HepG2 (cell line): ENCODE results near the gene SLC25A1. TPM values are rescaled to one million over a fixed set of nuclear protein-coding genes. Genes with fewer than 3 reads are reported as not detected.

Experiments
- ATAC-seq: fragments of 200-7000 bp; cut with Tn5 transposase; 3 replicates; pipeline ENCODE4 v1.9.1; 2020; ENCODE audit warnings: mild to moderate bottlenecking, moderate library complexity
- BruUV-seq: library from RNA; stranded (reverse); fragments of 400-500 nt; replicated peaks from 2 replicates; lab custom pipeline; 2021; lab: Mats Ljungman, UMichigan
- CTCF ChIA-PET: fragments of 300-600 bp; formaldehyde crosslinking; extraction: SDS; loops from one replicate; lab custom pipeline; 2021; ENCODE audit warnings: low total read pairs, inconsistent platforms, low intra/inter-chr PET ratio; lab: Yijun Ruan, JAX
- POLR2A ChIA-PET: fragments of 350-600 bp; sonication (Branson Sonifier 250); formaldehyde crosslinking; loops from one replicate; lab custom pipeline; 2020; ENCODE audit warnings: antibody characterized with exemption, inconsistent platforms; lab: Yijun Ruan, JAX
- DNase-seq: peaks from one replicate; pipeline ENCODE4 v3.0.0-alpha.2; 2015; ENCODE audit warnings: low spot score
- FAIRE-seq: peaks from 3 replicates; lab custom pipeline; 2011; peaks lifted over from hg19 to GRCh38; lab: Jason Lieb, UNC
- H2AFZ ChIP-seq: one replicate; pipeline ENCODE4 v1.6.1; 2011; ENCODE audit warnings: low read length, inconsistent platforms
- H3K27ac ChIP-seq: fragments of 300-600 bp; 3 replicates; pipeline ENCODE4 v1.8.0; 2011; ENCODE audit warnings: mixed run types, mild to moderate bottlenecking, mixed read lengths, low read length, inconsistent platforms; ENCODE audit not compliant: insufficient read depth; ENCODE audit errors: extremely low read length
- H3K27me3 ChIP-seq, 2 experiments: fragments of 200-600 bp in 1 of 2; 2 replicates in 1 of 2; 3 replicates in 1 of 2; pipeline versions ENCODE4 v1.6.0 to v1.8.0; 2011; ENCODE audit warnings: low read length in 2 of 2, mild to moderate bottlenecking in 2 of 2, moderate library complexity in 2 of 2, inconsistent platforms in 1 of 2; ENCODE audit not compliant: insufficient read depth in 2 of 2, control insufficient read depth in 1 of 2
- H3K36me3 ChIP-seq, 2 experiments: fragments of 200-600 bp in 1 of 2; replicated peaks in 1 of 2; 2 replicates in 1 of 2; 3 replicates in 1 of 2; pipeline versions ENCODE4 v1.5.1 to v1.8.0; 2011; ENCODE audit warnings: low read length in 2 of 2, inconsistent platforms in 1 of 2; ENCODE audit not compliant: insufficient read depth in 2 of 2, control insufficient read depth in 1 of 2
- H3K4me1 ChIP-seq: 2 replicates; pipeline ENCODE4 v1.5.1; 2012; ENCODE audit warnings: low read length, inconsistent platforms; ENCODE audit not compliant: insufficient read depth
- H3K4me2 ChIP-seq: 2 replicates; pipeline ENCODE4 v1.6.0; 2011; ENCODE audit warnings: low read depth, low read length, inconsistent platforms
- H3K4me3 ChIP-seq, 3 experiments: fragments of 200-600 bp in 1 of 3; sonication (generic), shearing (Covaris generic) in 1 of 3; replicated peaks in 1 of 3; 2 replicates each; pipeline ENCODE4 v1.5.1; 2011 to 2016; ENCODE audit warnings: low read length in 3 of 3, inconsistent platforms in 2 of 3, low read depth in 2 of 3, mild to moderate bottlenecking in 2 of 3, control low read depth in 1 of 3, mixed read lengths in 1 of 3; ENCODE audit not compliant: insufficient read depth in 1 of 3
- H3K79me2 ChIP-seq: one replicate; pipeline ENCODE4 v1.6.1; 2011; ENCODE audit warnings: low read length, inconsistent platforms; ENCODE audit not compliant: insufficient read depth
- H3K9ac ChIP-seq: 2 replicates; pipeline ENCODE4 v1.6.0; 2011; ENCODE audit warnings: mild to moderate bottlenecking, low read depth, low read length, inconsistent platforms; ENCODE audit not compliant: insufficient read depth
- H3K9me3 ChIP-seq: 2 replicates; pipeline ENCODE4 v1.5.1; 2012; ENCODE audit warnings: mild to moderate bottlenecking, low read length
- H4K20me1 ChIP-seq: 2 replicates; pipeline ENCODE4 v1.6.0; 2011; ENCODE audit warnings: inconsistent platforms, mild to moderate bottlenecking, low read length, moderate library complexity; ENCODE audit not compliant: insufficient read depth
- GTF2F1 ChIP-seq: fragments of 150-350 bp; IDR thresholded peaks from 2 replicates; pipeline ENCODE4 v1.6.1; 2014; ENCODE audit warnings: low read length
- HNF1B ChIP-seq: sonication (generic); formaldehyde crosslinking; IDR thresholded peaks from 2 replicates; pipeline ENCODE4 v1.5.1; 2020; ENCODE audit warnings: mild to moderate bottlenecking, moderate library complexity, missing genetic modification reagents
- KLF16 ChIP-seq, 2 experiments: sonication (generic) in 1 of 2; formaldehyde crosslinking in 1 of 2; IDR thresholded peaks; 2 replicates each; pipeline versions ENCODE4 v1.6.1 to v1.8.0; 2016 to 2023; ENCODE audit warnings: missing genetic modification reagents in 2 of 2, missing compliant biosample characterization in 1 of 2
- LBX2 ChIP-seq: sonication (generic); formaldehyde crosslinking; IDR thresholded peaks from 2 replicates; pipeline ENCODE4 v1.5.0; 2020; ENCODE audit warnings: missing genetic modification reagents, mild to moderate bottlenecking, borderline replicate concordance
- MED1 ChIP-seq: sonication (generic); formaldehyde crosslinking; IDR thresholded peaks from 2 replicates; pipeline ENCODE4 v1.4.0; 2020; ENCODE audit warnings: missing genetic modification reagents
- MXI1 ChIP-seq: IDR thresholded peaks from 3 replicates; pipeline ENCODE4 v1.6.1; 2012; ENCODE audit warnings: low read depth, low read length, inconsistent platforms, borderline replicate concordance
- NR3C1 ChIP-seq: sonication (generic); formaldehyde crosslinking; IDR thresholded peaks from 2 replicates; pipeline ENCODE4 v1.4.0; 2020; ENCODE audit warnings: missing genetic modification reagents
- REXO4 ChIP-seq: sonication (generic); formaldehyde crosslinking; IDR thresholded peaks from 2 replicates; pipeline ENCODE4 v1.8.0; 2022; ENCODE audit warnings: missing genetic modification reagents, mild to moderate bottlenecking, borderline replicate concordance
- RNF2 ChIP-seq: fragments of 450-650 bp; conservative IDR thresholded peaks from 2 replicates; pipeline ENCODE4 v1.6.1; 2016; ENCODE audit warnings: low read depth
- TBP ChIP-seq: sonication (generic); formaldehyde crosslinking; IDR thresholded peaks from 2 replicates; pipeline ENCODE4 v1.5.0; 2020; ENCODE audit warnings: missing genetic modification reagents
- ZBTB21 ChIP-seq: sonication (generic); formaldehyde crosslinking; IDR thresholded peaks from 2 replicates; pipeline ENCODE4 v1.4.0; 2020; ENCODE audit warnings: missing genetic modification reagents
- ZFYVE20 ChIP-seq: sonication (generic); formaldehyde crosslinking; IDR thresholded peaks from 2 replicates; pipeline ENCODE4 v1.8.0; 2023; ENCODE audit warnings: low read depth, mild to moderate bottlenecking, moderate library complexity, missing genetic modification reagents, borderline replicate concordance
- ZNF253 ChIP-seq: sonication (generic); formaldehyde crosslinking; IDR thresholded peaks from 2 replicates; pipeline ENCODE4 v1.8.0; 2022; ENCODE audit warnings: mild to moderate bottlenecking, missing genetic modification reagents, borderline replicate concordance
- ZNF256 ChIP-seq: sonication (generic); formaldehyde crosslinking; conservative IDR thresholded peaks from 2 replicates; pipeline ENCODE4 v1.4.0; 2020; ENCODE audit warnings: missing genetic modification reagents
- ZNF513 ChIP-seq: sonication (generic); formaldehyde crosslinking; conservative IDR thresholded peaks from 2 replicates; pipeline ENCODE4 v1.5.0; 2020; ENCODE audit warnings: missing genetic modification reagents
- ZNF747 ChIP-seq: sonication (generic); formaldehyde crosslinking; IDR thresholded peaks from 2 replicates; pipeline ENCODE4 v1.8.1; 2023; ENCODE audit warnings: missing genetic modification reagents, mild to moderate bottlenecking, borderline replicate concordance
- ZNF776 ChIP-seq: sonication (generic); formaldehyde crosslinking; IDR thresholded peaks from 2 replicates; pipeline ENCODE4 v1.4.0; 2020; ENCODE audit warnings: mild to moderate bottlenecking, missing genetic modification reagents
- ZNF850 ChIP-seq: sonication (generic); formaldehyde crosslinking; conservative IDR thresholded peaks from 2 replicates; pipeline ENCODE4 v1.9.0; 2021; ENCODE audit warnings: mild to moderate bottlenecking, missing genetic modification reagents
- in situ Hi-C: cut with HindIII; loops from 2 replicates; pipeline ENCODE4 v1.10.0; 2017; ENCODE audit warnings: low pct_unique_long_range_greater_than_20kb; ENCODE audit not compliant: extremely low pct_ligation_motif_present
- intact Hi-C: fragments of 100-400 bp; cut with micrococcal nuclease; formaldehyde crosslinking; loops from one replicate; pipeline ENCODE4 v1.10.0; 2022; ENCODE audit not compliant: unreplicated experiment
- polyA plus RNA-seq, 8 experiments: library from polyadenylated mRNA; depleted of rRNA in 3 of 8; stranded (reverse) in 7 of 8; unstranded in 1 of 8; fragments of >200 nt; fragmentation: Illumina TruSeq in 4 of 8; extraction: Trizol in 4 of 8; gene quantifications; 2 replicates each; pipeline versions ENCODE4 v1.2.1 to v1.2.3, GENCODE V29; 2011 to 2016; ENCODE audit warnings: low read depth in 4 of 8, missing spikeins in 1 of 8, mixed read lengths in 1 of 8; ENCODE audit not compliant: insufficient read depth in 1 of 8
- total RNA-seq, 5 experiments: library from RNA; depleted of rRNA; stranded (reverse); fragments of >200 nt; fragmentation: Illumina TruSeq; extraction: Trizol; gene quantifications; 2 replicates each; pipeline ENCODE4 v1.2.3, GENCODE V29; 2016; ENCODE audit warnings: low read depth in 1 of 5

The SLC25A1 gene
- total and polyA plus RNA-seq, 2 of the 13 experiments (the other 11 are each of a cell fraction or from before 2014, with no cell fraction given), result 49.4 to 161 TPM

GRCh38 chr22:19226428-19226827 lies 47.9 kb upstream of the SLC25A1 start:
- intact Hi-C loops, result no loop called here
- no peak for ATAC-seq
- Histone ChIP-seq H3K27ac (no peak overlapping the region), H3K79me2 (no peaks in the 10 kb centered on the region), H3K4me2 (no peak overlapping the region), H4K20me1 (no peaks in the 10 kb centered on the region), H3K4me1 (no peaks in the 10 kb centered on the region), H3K36me3 (peaks cover 8 to 32% of the 10 kb centered on the region in 2 experiments; a peak in 4 of 5 replicates), H2AFZ (no peak overlapping the region), H3K27me3 (no peaks in the 10 kb centered on the region), H3K9ac (no peak overlapping the region), H3K4me3 (no peak overlapping the region), H3K9me3 (no peaks in the 10 kb centered on the region)
- POLR2A ChIA-PET, result no interaction called here
- no TSS peak for BruUV-seq
- TF ChIP-seq HNF1B (CRISPR knock-in tag), result no peak
- TF ChIP-seq NR3C1 (CRISPR knock-in tag), result no peak
- TF ChIP-seq ZBTB21, result no peak
- no peak for TF ChIP-seq REXO4 (CRISPR knock-in tag)
- TF ChIP-seq ZNF747, result no peak
- TF ChIP-seq RNF2, result no peak
- TF ChIP-seq KLF16 (CRISPR knock-in tag; IDR thresholded peaks at IDR 0.05), result no peak
- no peak for TF ChIP-seq MXI1
- no peak for TF ChIP-seq ZNF256 (CRISPR knock-in tag)
- no peak for TF ChIP-seq GTF2F1
- no peak for TF ChIP-seq ZNF776 (CRISPR knock-in tag)
- TF ChIP-seq LBX2 (CRISPR knock-in tag), result no peak
- no peak for TF ChIP-seq TBP
- no peak for TF ChIP-seq ZNF850
- TF ChIP-seq ZFYVE20, result no peak
- TF ChIP-seq ZNF253, result no peak
- TF ChIP-seq MED1 (CRISPR knock-in tag), result no peak
- TF ChIP-seq ZNF513 (CRISPR knock-in tag), result no peak
- no peak for DNase-seq
- CTCF ChIA-PET, result no interaction called here
- no peak for FAIRE-seq
- in situ Hi-C loops, result no loop called here
